OCI-LY3 (cell line): ENCODE data around the gene GPATCH8.

Source experiments
- CTCF ChIP-seq: fragments of 200-600, 300-600 bp; sonication (generic); IDR thresholded peaks from 2 replicates; pipeline ENCODE4 v1.5.1; 2014; ENCODE audit warnings: antibody characterized with exemption, low read length, low read depth
- EZH2phosphoT487 ChIP-seq: fragments of 200-600 bp; shearing (Covaris generic); IDR thresholded peaks from 2 replicates; pipeline ENCODE4 v1.6.1; 2018; ENCODE audit warnings: antibody characterized with exemption, mixed run types, low read depth

- TF ChIP-seq CTCF (no peak), EZH2phosphoT487 (no peak)
These were observed 106.3 kb downstream of the GPATCH8 start for GRCh38 chr17:44396946-44397345.
